ENCODE results near the gene RNF141. TPM values are rescaled to one million over a fixed set of nuclear protein-coding genes. Genes with fewer than 3 reads are reported as not detected.

RNF141 gene
- total and polyA plus RNA-seq, 7 donors = 5.0 to 42.2 (median 16.6) TPM

GRCh38 chr11:10576035-10576398, 35.0 kb upstream of the RNF141 start:
- ATAC-seq = peak; percentile 28 to 75 (median 70)
- WGBS, 3 donors = 51 to 86% (median 53%) methylated on average over 4 of the region's 4 CpGs
- no peak for DNase-seq
- Histone ChIP-seq H3K4me1 (peaks cover 27% of the 10 kb centered on the region), H3K4me3 (no peak overlapping the region), H3K27me3 (ENCODE audit: insufficient read depth in 3 of 3, low read length in 2 of 3) (no peaks in the 10 kb centered on the region), H3K36me3 (ENCODE audit: insufficient read depth in 1 of 2, low read depth in 1 of 2) (no peaks in the 10 kb centered on the region), H3K9me3 (no peaks in the 10 kb centered on the region), H3K27ac (no peak overlapping the region)
- intact Hi-C loops (cut with DNase I) = no loop called here
- no peak for TF ChIP-seq CTCF (IDR thresholded peaks at IDR 0.05)

- no peak for ATAC-seq
These were observed 34.5 kb upstream of the RNF141 start for GRCh38 chr11:10575346-10576034.

GRCh38 chr11:10573556-10573955, 32.6 kb upstream of the RNF141 start:
- Histone ChIP-seq H3K27ac (peak overlapping the region; percentile 40), H3K27me3 (ENCODE audit: insufficient read depth in 3 of 3, low read length in 2 of 3) (no peaks in the 10 kb centered on the region), H3K4me3 (no peak overlapping the region), H3K9me3 (no peaks in the 10 kb centered on the region), H3K36me3 (ENCODE audit: insufficient read depth in 1 of 2, low read depth in 1 of 2) (no peaks in the 10 kb centered on the region), H3K4me1 (peaks cover 27% of the 10 kb centered on the region)
- intact Hi-C loops (cut with DNase I) = no loop called here
- 70 to 76% (median 72%) methylated on average over 3 of the region's 3 CpGs for WGBS, 3 donors
- TF ChIP-seq CTCF (IDR thresholded peaks at IDR 0.05) = no peak
- ATAC-seq (peak in 1 of 4 donors; percentile 18), DNase-seq (no peak)

More at GRCh38 chr11:10575346-10576034, 34.5 kb upstream of the RNF141 start:
- H3K9me3 ChIP-seq = no peaks in the 10 kb centered on the region
- no peak overlapping the region for H3K4me3 ChIP-seq
- whole genome bisulfite sequencing, 3 donors = 87 to 97% (median 92%) methylated on average over 3 of the region's 3 CpGs
- H3K27ac ChIP-seq = no peak overlapping the region
- no peak for TF ChIP-seq CTCF (IDR thresholded peaks at IDR 0.05)
- intact Hi-C loops (cut with DNase I) = no loop called here
- DNase-seq = no peak
- H3K27me3 ChIP-seq (ENCODE audit: insufficient read depth in 3 of 3, low read length in 2 of 3) = no peaks in the 10 kb centered on the region
- peaks cover 27% of the 10 kb centered on the region for H3K4me1 ChIP-seq
- H3K36me3 ChIP-seq (ENCODE audit: insufficient read depth in 1 of 2, low read depth in 1 of 2) = no peaks in the 10 kb centered on the region

GRCh38 chr11:10573028-10573427, 32.0 kb upstream of the RNF141 start:
- H3K27ac ChIP-seq = peak overlapping the region; percentile 40

More at GRCh38 chr11:10573028-10573427, 32.0 kb upstream of the RNF141 start:
- Histone ChIP-seq H3K4me3 (no peak overlapping the region), H3K4me1 (peaks cover 27% of the 10 kb centered on the region), H3K9me3 (no peaks in the 10 kb centered on the region), H3K36me3 (ENCODE audit: insufficient read depth in 1 of 2, low read depth in 1 of 2) (no peaks in the 10 kb centered on the region), H3K27me3 (ENCODE audit: insufficient read depth in 3 of 3, low read length in 2 of 3) (no peaks in the 10 kb centered on the region)
- no peak for DNase-seq
- intact Hi-C loops (cut with DNase I) = no loop called here
- ATAC-seq = peak in 2 of 4 donors; percentile 21 to 26
- TF ChIP-seq CTCF (IDR thresholded peaks at IDR 0.05) = no peak
